ENCODE results near the gene GNS. TPM values are rescaled to one million over a fixed set of nuclear protein-coding genes. Genes with fewer than 3 reads are reported as not detected.

The GNS gene
- polyA plus RNA-seq, 2 of the 4 experiments (the other 2 are of a cell fraction): 54.3 to 109 TPM

DNA sequence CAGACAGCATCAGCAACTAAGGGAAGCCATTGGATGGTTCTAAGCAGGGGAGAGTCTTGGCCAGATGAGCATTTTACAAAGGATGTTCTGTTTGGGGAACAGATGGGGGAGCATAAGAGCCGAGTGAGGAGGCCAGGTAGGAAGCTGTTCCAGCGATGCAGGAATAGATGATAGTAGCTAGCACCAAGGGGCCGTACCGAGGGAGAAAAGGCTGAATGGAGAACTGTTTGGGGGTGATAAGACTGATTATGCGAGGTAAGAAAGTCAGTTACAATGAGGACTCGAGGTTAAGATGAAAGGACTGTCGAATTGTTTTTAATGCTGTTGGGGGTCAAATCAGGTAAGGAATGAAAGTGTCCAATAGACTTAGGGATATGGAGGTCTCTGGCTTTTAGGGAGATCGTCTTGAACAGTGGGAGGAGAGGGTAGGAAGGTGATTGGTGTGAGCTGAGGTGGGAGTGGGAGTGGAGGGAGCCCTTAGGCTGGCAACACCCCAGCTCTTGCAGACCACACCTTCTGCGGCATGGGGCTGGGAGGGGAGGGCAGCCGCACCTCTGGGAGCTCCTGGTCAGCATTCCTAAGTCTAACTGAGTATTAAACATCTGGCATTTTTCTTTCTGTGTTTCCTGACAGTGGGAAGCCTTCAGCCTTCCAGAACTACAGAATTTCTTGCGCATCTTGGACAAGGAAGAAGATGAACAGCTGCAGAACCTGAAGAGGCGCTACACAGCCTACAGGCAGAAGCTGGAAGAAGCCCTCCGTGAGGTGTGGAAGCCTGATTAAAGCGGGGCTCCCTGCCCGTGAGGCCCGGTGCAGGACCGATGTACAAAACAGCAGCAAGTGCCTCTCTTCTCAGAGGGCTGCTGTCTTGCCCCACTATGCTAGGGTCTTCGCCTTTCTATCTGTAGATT lies 64.8 kb downstream of the GNS start:
- POLR2A ChIA-PET: interaction anchor here (2.2 kb wide), 1 partner anchor 85 kb away, joined by 12 read pairs; no protein-coding TSS in a partner anchor
- no peaks in the 10 kb centered on the region for H3K9me3 ChIP-seq
- DNase-seq (ENCODE audit: low read depth in 1 of 2, low spot score in 1 of 2) (no peak), FAIRE-seq (no peak), ATAC-seq (peak; percentile 48 to 52; a peak in 4 of 6 replicates)
- no peak overlapping the region for H3K4me2 ChIP-seq
- 82% methylated on average over 18 of the region's 18 CpGs for WGBS (ENCODE audit: missing lambda C conversion rate)
- TF ChIP-seq, protein P1, sequence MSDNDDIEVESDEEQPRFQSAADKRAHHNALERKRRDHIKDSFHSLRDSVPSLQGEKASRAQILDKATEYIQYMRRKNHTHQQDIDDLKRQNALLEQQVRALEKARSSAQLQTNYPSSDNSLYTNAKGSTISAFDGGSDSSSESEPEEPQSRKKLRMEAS (IDR thresholded peaks at IDR 0.05): no peak
- TF ChIP-seq, protein P2, sequence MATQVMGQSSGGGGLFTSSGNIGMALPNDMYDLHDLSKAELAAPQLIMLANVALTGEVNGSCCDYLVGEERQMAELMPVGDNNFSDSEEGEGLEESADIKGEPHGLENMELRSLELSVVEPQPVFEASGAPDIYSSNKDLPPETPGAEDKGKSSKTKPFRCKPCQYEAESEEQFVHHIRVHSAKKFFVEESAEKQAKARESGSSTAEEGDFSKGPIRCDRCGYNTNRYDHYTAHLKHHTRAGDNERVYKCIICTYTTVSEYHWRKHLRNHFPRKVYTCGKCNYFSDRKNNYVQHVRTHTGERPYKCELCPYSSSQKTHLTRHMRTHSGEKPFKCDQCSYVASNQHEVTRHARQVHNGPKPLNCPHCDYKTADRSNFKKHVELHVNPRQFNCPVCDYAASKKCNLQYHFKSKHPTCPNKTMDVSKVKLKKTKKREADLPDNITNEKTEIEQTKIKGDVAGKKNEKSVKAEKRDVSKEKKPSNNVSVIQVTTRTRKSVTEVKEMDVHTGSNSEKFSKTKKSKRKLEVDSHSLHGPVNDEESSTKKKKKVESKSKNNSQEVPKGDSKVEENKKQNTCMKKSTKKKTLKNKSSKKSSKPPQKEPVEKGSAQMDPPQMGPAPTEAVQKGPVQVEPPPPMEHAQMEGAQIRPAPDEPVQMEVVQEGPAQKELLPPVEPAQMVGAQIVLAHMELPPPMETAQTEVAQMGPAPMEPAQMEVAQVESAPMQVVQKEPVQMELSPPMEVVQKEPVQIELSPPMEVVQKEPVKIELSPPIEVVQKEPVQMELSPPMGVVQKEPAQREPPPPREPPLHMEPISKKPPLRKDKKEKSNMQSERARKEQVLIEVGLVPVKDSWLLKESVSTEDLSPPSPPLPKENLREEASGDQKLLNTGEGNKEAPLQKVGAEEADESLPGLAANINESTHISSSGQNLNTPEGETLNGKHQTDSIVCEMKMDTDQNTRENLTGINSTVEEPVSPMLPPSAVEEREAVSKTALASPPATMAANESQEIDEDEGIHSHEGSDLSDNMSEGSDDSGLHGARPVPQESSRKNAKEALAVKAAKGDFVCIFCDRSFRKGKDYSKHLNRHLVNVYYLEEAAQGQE (IDR thresholded peaks at IDR 0.05): no peak
- peak in 1 of 2 experiments; percentile 18; a peak in 2 of 5 replicates for TF ChIP-seq RAD21 (conservative IDR thresholded peaks at IDR 0.05 in 1 of 2, IDR thresholded peaks at IDR 0.05 in 1 of 2)
- TF ChIP-seq PHF8 (IDR thresholded peaks at IDR 0.05; ENCODE audit: borderline replicate concordance, low read depth): no peak
- TF ChIP-seq FOXS1 (CRISPR knock-in tag; IDR thresholded peaks at IDR 0.05): no peak
- H3K4me3 ChIP-seq: no peak overlapping the region
- peaks cover 22% of the 10 kb centered on the region for H3K4me1 ChIP-seq
- H3K27ac ChIP-seq: peak overlapping the region in 1 of 2 experiments; percentile 29; a peak in 2 of 6 replicates
- CTCF ChIA-PET: interaction anchor here (0.6 to 12.2 kb wide), 17 partner anchors 10 to 748 kb away, joined by 3 to 342 read pairs (median 4); partner anchors contain the start of gene RASSF3

DNA sequence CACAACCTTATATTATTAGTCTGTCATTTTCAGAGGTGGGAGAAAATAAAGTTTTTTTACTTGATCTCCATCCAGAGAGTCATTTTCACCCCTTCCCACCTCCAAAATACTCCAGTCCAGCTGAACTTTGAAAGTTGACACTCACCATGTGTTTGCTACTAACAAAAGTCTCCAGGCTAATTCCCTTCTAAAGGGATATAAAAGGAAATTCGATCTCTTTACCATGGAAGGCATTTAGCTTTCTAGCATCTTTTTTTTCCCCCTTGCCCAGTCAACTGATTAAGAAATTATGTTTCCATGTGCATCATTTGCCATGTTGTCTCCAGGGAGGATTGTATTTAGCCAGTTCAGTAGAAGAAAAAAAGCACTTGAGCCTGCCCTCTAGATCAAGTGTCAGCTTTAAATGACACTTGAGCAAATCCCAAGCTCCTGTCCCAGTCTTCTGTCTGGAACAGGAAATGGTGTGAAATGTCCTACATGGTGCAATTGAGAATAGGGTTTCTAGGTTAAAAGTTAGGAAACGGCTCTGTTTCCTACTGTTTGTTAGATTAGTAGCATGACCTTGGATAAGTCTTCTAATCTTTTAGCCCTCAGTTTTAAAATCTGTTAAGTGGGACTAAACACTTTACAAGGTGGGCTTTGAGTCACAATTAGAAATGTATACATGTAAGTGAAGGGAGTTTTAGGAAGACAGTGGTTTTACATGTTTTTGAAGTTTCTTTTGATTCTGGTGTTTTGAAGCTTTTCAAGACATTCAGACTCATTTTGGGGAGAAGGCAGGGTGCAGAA lies 67.2 kb downstream of the GNS start:
- WGBS (ENCODE audit: missing lambda C conversion rate): 80% methylated on average over 2 of the region's 2 CpGs
- Histone ChIP-seq H3K4me1 (peaks cover 20% of the 10 kb centered on the region), H3K4me3 (no peak overlapping the region), H3K9me3 (no peaks in the 10 kb centered on the region), H3K27ac (no peak overlapping the region; a peak in 1 of 6 replicates), H3K4me2 (no peak overlapping the region)
- TF ChIP-seq KDM5A (IDR thresholded peaks at IDR 0.05): no peak
- TF ChIP-seq, protein P3, sequence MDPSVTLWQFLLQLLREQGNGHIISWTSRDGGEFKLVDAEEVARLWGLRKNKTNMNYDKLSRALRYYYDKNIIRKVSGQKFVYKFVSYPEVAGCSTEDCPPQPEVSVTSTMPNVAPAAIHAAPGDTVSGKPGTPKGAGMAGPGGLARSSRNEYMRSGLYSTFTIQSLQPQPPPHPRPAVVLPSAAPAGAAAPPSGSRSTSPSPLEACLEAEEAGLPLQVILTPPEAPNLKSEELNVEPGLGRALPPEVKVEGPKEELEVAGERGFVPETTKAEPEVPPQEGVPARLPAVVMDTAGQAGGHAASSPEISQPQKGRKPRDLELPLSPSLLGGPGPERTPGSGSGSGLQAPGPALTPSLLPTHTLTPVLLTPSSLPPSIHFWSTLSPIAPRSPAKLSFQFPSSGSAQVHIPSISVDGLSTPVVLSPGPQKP (IDR thresholded peaks at IDR 0.05; ENCODE audit: low read depth, low read length): no peak
- no peak for TF ChIP-seq FOXS1 (CRISPR knock-in tag; IDR thresholded peaks at IDR 0.05)
- TF ChIP-seq, protein P1 (IDR thresholded peaks at IDR 0.05): no peak
- TF ChIP-seq NPAS2 (CRISPR knock-in tag; IDR thresholded peaks at IDR 0.05; ENCODE audit: borderline replicate concordance): no peak
- no peak for TF ChIP-seq RFX5 (IDR thresholded peaks at IDR 0.05)
- TF ChIP-seq JUNB (IDR thresholded peaks at IDR 0.05): no peak
- TF ChIP-seq RAD21 (conservative IDR thresholded peaks at IDR 0.05 in 1 of 2, IDR thresholded peaks at IDR 0.05 in 1 of 2): no peak
- TF ChIP-seq CEBPB (IDR thresholded peaks at IDR 0.05): no peak
- no peak for TF ChIP-seq FOSB (CRISPR knock-in tag; IDR thresholded peaks at IDR 0.05)
- no peak for TF ChIP-seq MYC (IDR thresholded peaks at IDR 0.05; ENCODE audit: borderline replicate concordance, low read length)
- TF ChIP-seq CHD2 (IDR thresholded peaks at IDR 0.05; ENCODE audit: low read length, partially characterized antibody): no peak
- no peak for TF ChIP-seq POLR2A (IDR thresholded peaks at IDR 0.05; ENCODE audit: low read length)
- no peak for TF ChIP-seq ZFP36 (IDR thresholded peaks at IDR 0.05; ENCODE audit: borderline replicate concordance, partially characterized antibody)
- no peak for TF ChIP-seq PHF8 (IDR thresholded peaks at IDR 0.05; ENCODE audit: borderline replicate concordance, low read depth)
- no peak for TF ChIP-seq RARB (CRISPR knock-in tag; IDR thresholded peaks at IDR 0.05)
- TF ChIP-seq CBX2 (IDR thresholded peaks at IDR 0.05; ENCODE audit: borderline replicate concordance, low read depth): no peak
- ChIA-PET POLR2A (no interaction called here), CTCF (interaction anchor here (1.2 to 12.2 kb wide), 6 partner anchors 11 to 209 kb away, joined by 3 to 342 read pairs (median 58); partner anchors contain the start of gene RASSF3)
- no peak for FAIRE-seq
- no peak for DNase-seq (ENCODE audit: low read depth in 1 of 2, low spot score in 1 of 2)
- ATAC-seq: no peak

Measured in A549 (cell line).